Measurements from ENCODE around the gene CD163L1. TPM values are rescaled to one million over a fixed set of nuclear protein-coding genes. Genes with fewer than 3 reads are reported as not detected.
"Not testable (repeated sequence)": the region's sequence is repeated elsewhere in the genome, so short reads cannot be mapped to it uniquely, and the experiment has no call there.

Gene CD163L1
- total RNA-seq, 1 experiment from 2014 or later = 5.8 TPM

DNA sequence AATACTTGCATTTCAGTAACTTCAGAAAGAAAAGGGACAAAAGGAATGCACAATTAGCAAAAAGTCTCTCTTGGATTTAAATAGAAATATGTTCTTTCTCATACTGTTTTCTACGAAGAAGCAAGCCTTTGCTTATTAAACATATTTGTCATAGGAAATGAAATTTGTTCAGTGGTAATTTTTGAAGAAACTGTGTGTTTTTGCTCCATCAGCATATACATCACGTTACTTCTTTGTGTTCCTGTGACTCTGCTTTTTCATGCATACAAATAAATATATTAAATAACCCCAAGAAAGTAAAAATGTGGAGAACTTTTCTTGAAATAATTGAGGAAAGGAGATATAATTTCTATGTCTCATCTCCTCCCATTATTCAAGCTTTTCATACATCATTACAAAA lies 39.7 kb downstream of the CD163L1 start:
- DNase-seq (ENCODE audit: low read depth) = no peak

GRCh38 chr12:7403466-7403865 lies 40.5 kb downstream of the CD163L1 start:
- DNase-seq (ENCODE audit: low read depth) = peak; percentile 65

DNA sequence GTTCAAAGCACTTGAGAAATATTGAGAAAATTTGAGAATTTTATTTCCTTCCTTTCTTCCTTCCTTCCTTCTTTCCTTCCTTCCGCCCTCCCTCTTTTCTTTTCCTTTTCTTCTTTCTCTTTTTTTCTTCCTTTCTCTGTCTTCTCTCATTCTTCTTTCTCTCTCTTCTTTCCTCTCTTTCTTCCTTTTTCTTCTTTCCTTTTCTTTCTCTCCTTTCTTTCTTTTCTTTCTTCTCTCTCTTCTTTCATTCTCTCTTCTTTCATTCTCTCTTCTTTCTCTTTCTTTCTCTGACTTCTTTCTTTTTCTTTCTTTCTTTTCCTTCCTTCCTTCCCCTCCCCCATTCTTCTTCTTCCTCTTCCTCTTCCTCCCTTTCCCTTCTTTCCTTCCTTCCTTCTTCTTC lies 44.9 kb downstream of the CD163L1 start:
- DNase-seq (ENCODE audit: low read depth) = no peak

- DNase-seq (ENCODE audit: low read depth) = no peak
Measured at GRCh38 chr12:7396418-7396817, 47.5 kb downstream of the CD163L1 start.

DNA sequence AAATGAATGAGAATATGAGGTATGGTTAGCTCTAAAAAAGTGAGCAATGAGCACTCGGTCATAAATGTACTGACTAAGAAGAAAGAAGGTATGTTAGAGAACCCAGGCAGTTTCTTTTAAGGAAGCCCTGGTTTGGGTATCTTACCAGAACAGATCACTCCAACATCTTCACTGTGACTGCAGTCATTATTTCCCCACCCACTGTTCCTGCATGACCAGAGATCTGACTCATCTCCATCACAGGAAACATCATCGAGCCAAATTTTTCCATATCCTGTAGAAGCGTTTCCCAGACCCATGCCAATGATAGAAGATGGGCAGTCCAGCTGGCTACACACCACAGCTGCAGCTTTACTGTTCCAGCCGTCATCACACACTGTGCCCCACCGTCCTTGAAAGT lies 48.0 kb downstream of the CD163L1 start:
- peak; percentile 73 for DNase-seq (ENCODE audit: low read depth)

GRCh38 chr12:7387289-7387688 lies 56.7 kb downstream of the CD163L1 start:
- DNase-seq (ENCODE audit: low read depth) = no peak

GRCh38 chr12:7383157-7383556 lies 60.8 kb downstream of the CD163L1 start:
- DNase-seq (ENCODE audit: low read depth) = no peak

GRCh38 chr12:7376196-7376595 lies 67.8 kb downstream of the CD163L1 start:
- peak; percentile 52 for DNase-seq (ENCODE audit: low read depth)

DNA sequence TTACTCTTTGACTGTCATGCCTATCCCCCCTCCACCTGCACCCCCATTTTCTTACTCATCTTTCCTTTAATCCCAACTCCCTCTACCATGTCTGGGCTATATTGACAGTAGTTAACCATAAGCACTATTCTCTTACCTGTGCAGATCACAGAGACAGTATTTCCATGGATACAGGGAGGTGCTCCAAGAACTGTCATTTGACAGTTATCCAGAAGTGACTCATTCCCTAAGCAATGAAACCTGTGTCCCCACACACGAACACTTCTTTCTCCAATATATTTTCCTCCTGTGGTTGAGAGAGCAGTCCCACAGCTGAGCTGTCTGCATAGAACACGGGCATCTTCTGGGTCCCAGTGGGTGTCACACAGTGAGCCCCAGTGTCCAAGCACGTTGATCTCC lies 68.8 kb downstream of the CD163L1 start:
- DNase-seq (ENCODE audit: low read depth) = peak; percentile 71

DNA sequence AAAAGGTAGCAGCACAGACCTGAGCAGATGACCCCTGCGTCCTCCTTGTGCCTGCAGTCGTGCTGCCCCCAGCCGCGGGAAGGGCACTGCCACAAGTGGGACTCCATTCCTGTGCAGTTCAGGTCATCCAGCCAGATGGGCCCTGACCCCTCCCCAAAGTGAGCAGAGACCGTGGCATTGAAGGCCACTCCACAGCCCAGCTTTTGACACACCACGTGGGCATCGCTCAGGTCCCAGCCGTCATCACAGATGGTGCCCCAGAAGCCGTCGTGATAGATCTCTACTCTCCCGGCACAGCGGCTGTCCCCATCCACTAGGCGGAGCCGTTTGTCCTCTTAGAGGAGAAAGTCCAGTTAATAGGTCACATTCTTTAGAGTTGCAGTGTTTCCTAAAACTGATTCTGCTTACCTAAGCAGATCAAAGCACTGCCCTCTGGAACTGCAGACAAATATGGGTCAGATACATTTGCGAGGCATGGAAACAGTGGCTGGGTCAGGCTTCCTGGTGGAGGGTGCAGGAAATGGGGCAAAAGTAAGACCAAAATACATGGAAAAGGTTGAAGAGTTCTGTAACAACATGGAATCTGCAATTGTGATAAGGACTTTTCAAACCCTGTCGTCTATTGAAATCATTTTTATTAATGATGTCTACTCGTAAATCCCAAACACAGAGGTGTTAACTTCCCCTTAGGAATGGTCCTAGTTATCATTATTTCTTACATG lies 69.4 kb downstream of the CD163L1 start:
- DNase-seq (ENCODE audit: low read depth) = peak; percentile 73

DNA sequence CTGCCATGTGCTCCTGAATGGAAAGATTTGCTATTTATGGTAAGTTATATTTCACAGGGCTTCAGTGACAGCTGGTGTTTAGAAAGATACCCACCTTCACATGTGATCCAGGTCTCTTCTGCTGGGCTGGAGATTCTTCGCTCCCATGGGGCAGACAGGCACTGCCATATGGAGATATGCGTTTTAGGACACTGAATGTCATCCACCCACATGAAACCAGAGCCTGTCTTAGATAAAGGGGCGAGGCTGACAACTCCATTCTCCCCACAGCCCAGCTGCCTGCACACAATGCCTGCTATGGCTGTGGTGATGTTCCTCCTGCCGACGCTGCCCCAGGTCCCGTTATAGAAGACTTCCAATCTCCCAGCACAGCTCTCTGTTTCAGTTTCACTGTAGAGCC lies 70.7 kb downstream of the CD163L1 start:
- no peak for DNase-seq (ENCODE audit: low read depth)

GRCh38 chr12:7369274-7369729 lies 74.7 kb downstream of the CD163L1 start:
- peak; percentile 94 for DNase-seq (ENCODE audit: low read depth)

DNA sequence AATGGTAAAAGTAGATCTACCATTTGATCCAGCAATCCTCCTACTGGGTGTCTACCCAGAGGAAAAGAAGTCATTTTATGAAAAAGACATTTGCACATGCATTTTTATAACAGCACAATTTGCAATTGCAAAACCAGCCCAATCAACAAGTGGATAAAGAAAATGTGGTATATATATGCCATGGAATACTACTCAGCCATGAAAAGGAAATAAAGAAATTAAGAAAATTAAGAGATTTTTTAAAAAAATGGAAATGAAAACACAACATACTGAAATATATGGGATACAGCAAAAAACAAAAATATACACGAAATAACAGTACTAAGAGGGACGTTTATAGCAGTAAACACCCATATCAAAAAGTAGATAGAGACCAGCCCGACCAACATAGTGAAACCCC lies 81.2 kb downstream of the CD163L1 start:
- DNase-seq (ENCODE audit: low read depth) = no peak

GRCh38 chr12:7361265-7361664 lies 82.7 kb downstream of the CD163L1 start:
- DNase-seq (ENCODE audit: low read depth) = no peak

- peak; percentile 80 for DNase-seq (ENCODE audit: low read depth)
Measured at GRCh38 chr12:7354529-7354928, 89.4 kb downstream of the CD163L1 start.

DNA sequence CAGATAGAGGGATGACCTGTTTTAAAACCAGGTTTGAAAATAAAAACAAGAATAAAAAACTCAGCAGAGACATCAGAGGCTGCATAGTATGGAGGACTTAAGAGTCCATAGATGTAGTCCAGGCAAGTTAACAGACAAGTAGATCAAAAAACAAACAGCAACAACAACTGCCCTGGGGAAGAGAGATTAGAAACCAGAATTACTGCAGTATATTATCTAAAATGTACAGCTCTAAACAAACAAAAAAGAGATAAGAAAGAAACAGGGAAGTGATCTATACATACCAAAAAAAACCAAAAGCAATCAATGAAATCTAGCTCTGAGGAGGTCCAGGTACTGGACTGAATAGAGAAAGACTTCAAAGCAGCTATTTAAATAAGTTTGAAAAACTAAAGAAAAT lies 91.3 kb downstream of the CD163L1 start:
- no peak for DNase-seq (ENCODE audit: low read depth)

- DNase-seq (ENCODE audit: low read depth) = peak; percentile 69
Measured at GRCh38 chr12:7351177-7351576, 92.8 kb downstream of the CD163L1 start.

- DNase-seq (ENCODE audit: low read depth) = no peak
Measured at GRCh38 chr12:7349418-7349817, 94.5 kb downstream of the CD163L1 start.

GRCh38 chr12:7346551-7347225 lies 97.3 kb downstream of the CD163L1 start:
- DNase-seq (ENCODE audit: low read depth) = peak; percentile 63

- DNase-seq (ENCODE audit: low read depth) = peak; percentile 10
Measured at GRCh38 chr12:7344833-7345606, 98.9 kb downstream of the CD163L1 start.

DNA sequence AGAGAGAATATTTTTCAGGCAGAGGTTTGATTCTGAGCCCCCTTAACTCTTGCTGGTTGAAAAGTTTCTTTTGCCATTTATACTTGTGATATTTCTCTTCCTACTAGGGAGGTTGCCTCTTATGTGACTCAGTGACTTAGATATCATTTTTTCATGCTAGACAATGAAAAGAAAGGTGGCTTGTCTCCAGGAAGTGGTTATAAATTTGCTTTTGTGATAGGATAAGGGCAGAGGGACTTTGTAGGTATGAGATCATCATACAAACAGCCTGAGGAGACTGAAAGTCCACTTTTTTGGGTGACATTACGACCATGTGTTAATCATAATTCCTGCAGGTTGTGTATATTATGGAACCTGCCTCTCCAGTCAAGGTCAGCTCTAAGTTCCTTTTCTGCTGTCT lies 104.3 kb downstream of the CD163L1 start:
- peak; percentile 58 for DNase-seq (ENCODE audit: low read depth)

DNA sequence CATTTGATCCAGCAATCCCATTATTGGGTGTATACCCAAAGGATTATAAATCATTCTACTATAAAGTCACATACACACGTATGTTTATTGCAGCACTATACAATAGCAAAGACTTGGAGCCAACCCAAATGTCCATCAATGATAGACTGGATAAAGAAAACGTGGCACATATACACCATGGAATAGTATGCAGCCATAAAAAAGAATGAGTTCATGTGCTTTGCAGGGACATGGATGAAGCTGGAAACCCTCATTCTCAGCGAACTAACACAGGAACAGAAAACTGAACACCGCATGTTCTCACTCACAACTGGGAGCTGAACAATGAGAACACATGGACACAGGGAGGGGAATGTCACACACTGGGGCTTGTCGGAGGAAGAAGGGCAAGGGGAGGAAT lies 106.2 kb downstream of the CD163L1 start:
- not testable (repeated sequence) for DNase-seq (ENCODE audit: low read depth)

DNA sequence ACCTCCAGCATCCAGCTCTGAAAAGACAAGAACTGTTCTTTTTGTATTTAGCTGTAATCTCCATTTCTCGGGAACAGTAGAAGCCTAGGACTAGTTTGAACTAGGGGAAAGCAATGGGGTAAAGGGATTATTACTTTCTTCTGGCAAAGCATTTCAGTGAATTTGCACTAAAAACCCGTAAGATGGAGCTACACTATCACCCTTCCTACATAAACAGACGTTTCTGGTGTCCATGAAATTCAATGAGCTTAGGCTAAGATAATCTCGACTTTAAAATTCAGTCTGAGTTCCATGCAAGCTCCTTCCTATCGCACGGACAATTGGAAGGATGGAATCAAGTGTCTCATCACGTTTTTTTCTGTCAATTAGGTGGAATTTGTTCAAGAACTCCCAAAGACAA lies 116.0 kb downstream of the CD163L1 start:
- peak; percentile 23 for DNase-seq (ENCODE audit: low read depth)
